ENCODE data around the gene OSBPL10. TPM values are rescaled to one million over a fixed set of nuclear protein-coding genes. Genes with fewer than 3 reads are reported as not detected.

Gene OSBPL10
- total RNA-seq, 1 donor from 2014 or later, result 24.4 TPM

DNA sequence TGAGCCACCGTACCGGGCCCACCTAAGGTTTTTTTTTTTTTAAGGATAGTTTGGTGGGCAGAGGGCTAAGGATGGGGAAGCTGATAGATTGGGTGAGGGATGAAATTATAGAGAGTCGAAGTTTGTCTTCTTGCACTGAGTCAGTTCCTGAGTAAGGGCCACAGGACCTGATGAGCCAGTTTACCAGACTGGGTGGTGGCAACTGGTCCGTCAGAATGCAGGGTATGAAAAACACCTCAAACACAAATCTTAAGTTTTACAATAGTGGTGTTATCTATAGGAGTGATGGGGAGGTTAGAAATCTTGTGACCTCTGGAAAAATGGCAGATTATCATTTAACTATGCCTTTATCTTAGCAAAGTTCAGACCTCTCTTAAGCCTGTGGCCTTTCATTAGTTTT lies 3.3 kb upstream of the OSBPL10 start:
- peak overlapping the region; percentile 86 for H3K27ac Mint-ChIP-seq
- H3K27me3 Mint-ChIP-seq, result peaks cover 3% of the 10 kb centered on the region
- peaks cover 4% of the 10 kb centered on the region for H3K36me3 Mint-ChIP-seq
- TF ChIP-seq, protein P1, sequence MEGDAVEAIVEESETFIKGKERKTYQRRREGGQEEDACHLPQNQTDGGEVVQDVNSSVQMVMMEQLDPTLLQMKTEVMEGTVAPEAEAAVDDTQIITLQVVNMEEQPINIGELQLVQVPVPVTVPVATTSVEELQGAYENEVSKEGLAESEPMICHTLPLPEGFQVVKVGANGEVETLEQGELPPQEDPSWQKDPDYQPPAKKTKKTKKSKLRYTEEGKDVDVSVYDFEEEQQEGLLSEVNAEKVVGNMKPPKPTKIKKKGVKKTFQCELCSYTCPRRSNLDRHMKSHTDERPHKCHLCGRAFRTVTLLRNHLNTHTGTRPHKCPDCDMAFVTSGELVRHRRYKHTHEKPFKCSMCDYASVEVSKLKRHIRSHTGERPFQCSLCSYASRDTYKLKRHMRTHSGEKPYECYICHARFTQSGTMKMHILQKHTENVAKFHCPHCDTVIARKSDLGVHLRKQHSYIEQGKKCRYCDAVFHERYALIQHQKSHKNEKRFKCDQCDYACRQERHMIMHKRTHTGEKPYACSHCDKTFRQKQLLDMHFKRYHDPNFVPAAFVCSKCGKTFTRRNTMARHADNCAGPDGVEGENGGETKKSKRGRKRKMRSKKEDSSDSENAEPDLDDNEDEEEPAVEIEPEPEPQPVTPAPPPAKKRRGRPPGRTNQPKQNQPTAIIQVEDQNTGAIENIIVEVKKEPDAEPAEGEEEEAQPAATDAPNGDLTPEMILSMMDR (conservative IDR thresholded peaks at IDR 0.05), result no peak
- no peaks in the 10 kb centered on the region for H3K9me3 Mint-ChIP-seq
- H3K4me1 Mint-ChIP-seq (ENCODE audit: unreplicated experiment), result peaks cover 4% of the 10 kb centered on the region
- no peak for DNase-seq (ENCODE audit: extremely low spot score, unreplicated experiment)
- H3K4me3 Mint-ChIP-seq, result peak overlapping the region; percentile 38

DNA sequence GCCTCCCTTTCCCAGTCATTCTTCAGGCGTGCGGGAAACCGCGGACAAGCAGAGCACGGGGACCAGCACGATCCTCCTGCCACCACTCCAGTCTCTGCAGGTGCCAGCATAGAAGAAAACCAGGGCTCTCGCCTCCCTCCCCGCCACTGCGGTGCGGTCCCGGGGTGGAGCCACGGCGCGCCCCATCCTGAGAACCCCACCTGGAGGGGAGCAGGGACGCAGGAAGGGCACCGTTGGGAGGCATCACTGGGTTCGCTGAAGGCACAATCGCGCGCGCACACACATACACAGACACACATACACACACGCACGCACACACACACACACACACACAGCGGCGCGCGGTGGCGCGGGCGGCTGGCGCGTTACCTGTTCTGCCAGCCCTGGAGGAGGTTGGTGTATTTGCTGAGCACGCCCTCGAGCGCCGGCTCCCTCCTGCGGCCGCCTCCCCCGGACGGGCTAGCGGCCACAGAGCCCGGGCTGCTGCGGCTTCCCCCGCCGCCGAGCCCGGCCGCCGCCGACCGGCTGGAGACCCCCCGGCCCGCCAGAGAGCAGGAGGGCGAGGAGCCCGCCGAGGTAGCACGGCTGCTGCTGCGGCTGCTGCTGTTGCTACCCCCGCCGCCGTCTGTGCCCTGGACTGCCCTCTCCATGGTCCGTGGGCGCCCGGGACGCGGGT lies 394 bp downstream of the OSBPL10 start:
- no peaks in the 10 kb centered on the region for H3K9me3 Mint-ChIP-seq
- peaks cover 4% of the 10 kb centered on the region for H3K36me3 Mint-ChIP-seq
- peaks cover 6% of the 10 kb centered on the region for H3K27me3 Mint-ChIP-seq
- peak; percentile 82 for DNase-seq (ENCODE audit: extremely low spot score, unreplicated experiment)
- H3K4me3 Mint-ChIP-seq, result peak overlapping the region; percentile 97
- peak overlapping the region; percentile 86 for H3K27ac Mint-ChIP-seq
- peaks cover 11% of the 10 kb centered on the region for H3K4me1 Mint-ChIP-seq (ENCODE audit: unreplicated experiment)
- TF ChIP-seq, protein P1 (conservative IDR thresholded peaks at IDR 0.05), result no peak

DNA sequence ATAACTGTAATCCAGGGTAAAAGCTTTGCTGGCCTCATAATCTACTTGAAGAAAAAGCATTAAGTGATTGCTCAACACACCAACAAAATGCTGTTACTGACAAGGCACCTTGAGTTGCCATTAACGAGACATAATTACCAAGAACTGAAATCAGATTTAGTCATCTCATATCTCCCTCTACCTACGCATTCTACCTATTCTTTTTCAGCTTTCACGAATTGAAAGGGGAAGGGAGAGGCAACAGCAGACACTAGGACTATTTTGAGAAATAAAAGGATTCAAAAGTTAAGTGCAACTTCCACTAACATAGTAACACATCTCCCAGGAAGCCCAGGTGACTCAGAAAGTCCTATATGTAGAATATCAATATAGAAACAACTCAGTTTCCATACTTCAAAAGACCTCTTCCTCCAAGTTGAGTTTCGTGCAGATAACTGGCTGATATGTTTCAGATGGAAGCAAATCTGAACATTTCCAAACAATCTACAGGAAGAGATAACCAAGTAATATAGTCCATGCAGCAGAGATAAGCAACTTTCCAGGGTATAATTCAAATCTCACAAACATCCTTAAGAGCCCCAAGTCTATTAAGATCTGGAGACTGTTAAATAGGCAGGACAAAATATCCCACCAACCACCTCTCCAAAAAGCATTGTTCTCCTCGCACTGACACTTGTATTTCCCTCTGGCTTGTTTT lies 1.9 kb downstream of the OSBPL10 start:
- Mint-ChIP-seq H3K4me1 (ENCODE audit: unreplicated experiment) (peaks cover 17% of the 10 kb centered on the region), H3K9me3 (no peaks in the 10 kb centered on the region), H3K4me3 (peak overlapping the region; percentile 90), H3K27ac (peak overlapping the region; percentile 69), H3K27me3 (peaks cover 6% of the 10 kb centered on the region), H3K36me3 (no peaks in the 10 kb centered on the region)
- TF ChIP-seq, protein P1 (conservative IDR thresholded peaks at IDR 0.05), result no peak
- no peak for DNase-seq (ENCODE audit: extremely low spot score, unreplicated experiment)

DNA sequence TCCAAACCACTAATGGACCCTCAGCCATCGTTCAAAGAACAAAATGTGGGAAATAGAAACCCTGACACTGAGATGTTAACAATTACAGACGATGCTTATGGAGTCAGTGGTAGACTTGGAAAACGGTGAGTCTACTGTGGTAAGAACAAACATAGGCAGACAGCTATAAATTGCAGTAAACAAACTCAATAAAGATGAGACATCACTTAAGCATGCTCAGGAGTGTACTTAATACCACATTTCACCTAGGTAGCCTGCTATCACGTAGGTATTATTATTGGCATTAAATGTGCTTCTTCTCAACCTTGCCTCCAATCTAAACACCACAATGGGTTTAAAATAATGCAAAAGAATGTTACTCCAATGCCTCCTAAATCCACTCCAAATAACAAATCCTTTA lies 2.5 kb downstream of the OSBPL10 start:
- Mint-ChIP-seq H3K4me3 (peak overlapping the region; percentile 90), H3K27ac (peak overlapping the region; percentile 69), H3K9me3 (no peaks in the 10 kb centered on the region), H3K36me3 (no peaks in the 10 kb centered on the region), H3K4me1 (ENCODE audit: unreplicated experiment) (peaks cover 17% of the 10 kb centered on the region), H3K27me3 (peaks cover 6% of the 10 kb centered on the region)
- DNase-seq (ENCODE audit: extremely low spot score, unreplicated experiment), result no peak
- TF ChIP-seq, protein P1 (conservative IDR thresholded peaks at IDR 0.05), result no peak

DNA sequence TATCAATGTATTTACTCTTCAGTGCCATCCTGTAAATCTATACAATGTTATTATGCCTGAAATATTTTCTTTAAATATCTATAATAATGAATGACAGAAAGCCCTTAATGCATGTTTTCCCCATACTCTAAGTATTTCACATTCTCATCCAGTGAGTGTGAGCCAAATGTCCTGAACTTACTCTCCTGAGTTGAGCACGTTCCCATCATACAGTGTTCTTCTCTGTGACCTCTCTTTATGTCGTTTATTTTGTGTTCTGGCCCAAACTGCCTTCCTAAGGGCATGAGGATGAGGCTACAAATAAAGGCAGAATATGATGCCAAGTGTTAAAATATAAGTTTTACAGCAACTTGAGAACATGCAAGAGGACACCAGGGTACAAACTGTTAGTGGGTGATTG lies 3.3 kb downstream of the OSBPL10 start:
- Mint-ChIP-seq H3K36me3 (no peaks in the 10 kb centered on the region), H3K27ac (peak overlapping the region; percentile 12), H3K4me3 (peak overlapping the region; percentile 8), H3K27me3 (peaks cover 6% of the 10 kb centered on the region), H3K4me1 (ENCODE audit: unreplicated experiment) (peaks cover 17% of the 10 kb centered on the region), H3K9me3 (no peaks in the 10 kb centered on the region)
- TF ChIP-seq, protein P1 (conservative IDR thresholded peaks at IDR 0.05), result no peak
- no peak for DNase-seq (ENCODE audit: extremely low spot score, unreplicated experiment)

All from type B pancreatic cell (in vitro differentiated cells).